H9 (cell line): ENCODE measurements around the gene GAP43. TPM values are rescaled to one million over a fixed set of nuclear protein-coding genes. Genes with fewer than 3 reads are reported as not detected.

Experiments used
- DNase-seq: peaks from one replicate; pipeline ENCODE4 v3.0.0-alpha.2; 2017
- H2AFZ ChIP-seq: one replicate; pipeline ENCODE4 v1.6.1; 2013; ENCODE audit warnings: mild to moderate bottlenecking, low read length, control low read depth, moderate library complexity
- H2AK5ac ChIP-seq: 2 replicates; pipeline ENCODE4 v1.6.1; 2013; ENCODE audit warnings: low read length, control low read depth, mixed read lengths; ENCODE audit not compliant: insufficient read length
- H2BK120ac ChIP-seq: one replicate; pipeline ENCODE4 v1.6.1; 2013; ENCODE audit warnings: low read depth, mild to moderate bottlenecking, low read length, control low read depth, inconsistent platforms; ENCODE audit not compliant: poor library complexity, severe bottlenecking
- H2BK12ac ChIP-seq: 2 replicates; pipeline ENCODE4 v1.6.1; 2013; ENCODE audit warnings: low read length, control low read depth, mixed read lengths, low read depth; ENCODE audit not compliant: insufficient read length
- H2BK15ac ChIP-seq: 2 replicates; pipeline ENCODE4 v1.6.1; 2013; ENCODE audit warnings: low read depth, low read length, control low read depth
- H2BK20ac ChIP-seq: one replicate; pipeline ENCODE4 v1.6.1; 2013; ENCODE audit warnings: low read depth, mild to moderate bottlenecking, low read length, control low read depth, inconsistent platforms; ENCODE audit not compliant: poor library complexity, severe bottlenecking
- H2BK5ac ChIP-seq: 2 replicates; pipeline ENCODE4 v1.6.1; 2013; ENCODE audit warnings: low read length, control low read depth, mixed read lengths; ENCODE audit not compliant: insufficient read length
- H3K14ac ChIP-seq: 2 replicates; pipeline ENCODE4 v1.6.1; 2013; ENCODE audit warnings: low read length, control low read depth; ENCODE audit not compliant: insufficient read depth
- H3K18ac ChIP-seq: 2 replicates; pipeline ENCODE4 v1.6.1; 2013; ENCODE audit warnings: low read depth, mild to moderate bottlenecking, mixed read lengths, low read length, control low read depth; ENCODE audit not compliant: insufficient read length
- H3K23ac ChIP-seq: 2 replicates; pipeline ENCODE4 v1.6.1; 2013; ENCODE audit warnings: low read length, control low read depth, mixed read lengths, low read depth; ENCODE audit not compliant: insufficient read length
- H3K23me2 ChIP-seq: 2 replicates; pipeline ENCODE4 v1.6.1; 2013; ENCODE audit warnings: low read depth, mild to moderate bottlenecking, mixed read lengths, low read length, control low read depth; ENCODE audit not compliant: insufficient read length, poor library complexity, severe bottlenecking
- H3K27ac ChIP-seq: 2 replicates; pipeline ENCODE4 v1.5.1; 2013; ENCODE audit warnings: low read length, control low read depth, mixed read lengths, low read depth; ENCODE audit not compliant: insufficient read length
- H3K27me3 ChIP-seq: 2 replicates; pipeline ENCODE4 v1.6.1; 2013; ENCODE audit warnings: low read length, control low read depth, inconsistent platforms; ENCODE audit not compliant: insufficient read depth
- H3K4ac ChIP-seq: 2 replicates; pipeline ENCODE4 v1.6.1; 2013; ENCODE audit warnings: low read depth, mild to moderate bottlenecking, control low read depth, inconsistent platforms, low read length, moderate library complexity
- H3K4me1 ChIP-seq: 2 replicates; pipeline ENCODE4 v1.6.1; 2013; ENCODE audit warnings: low read length, control low read depth, inconsistent platforms; ENCODE audit not compliant: insufficient read depth
- H3K4me2 ChIP-seq: 2 replicates; pipeline ENCODE4 v1.6.1; 2013; ENCODE audit warnings: low read length, control low read depth, mixed read lengths; ENCODE audit not compliant: insufficient read length, insufficient read depth
- H3K56ac ChIP-seq: 2 replicates; pipeline ENCODE4 v1.6.1; 2013; ENCODE audit warnings: low read depth, mild to moderate bottlenecking, mixed read lengths, low read length, control low read depth; ENCODE audit not compliant: insufficient read length
- H3K79me1 ChIP-seq: 2 replicates; pipeline ENCODE4 v1.6.1; 2013; ENCODE audit warnings: low read depth, mild to moderate bottlenecking, moderate library complexity, low read length, control low read depth, inconsistent platforms; ENCODE audit not compliant: insufficient read depth, poor library complexity, severe bottlenecking
- H3K79me2 ChIP-seq: 2 replicates; pipeline ENCODE4 v1.6.1; 2013; ENCODE audit warnings: low read length, control low read depth, inconsistent platforms; ENCODE audit not compliant: insufficient read depth
- H3K9ac ChIP-seq: 2 replicates; pipeline ENCODE4 v1.6.1; 2013; ENCODE audit warnings: low read length, control low read depth, mixed read lengths; ENCODE audit not compliant: insufficient read length; ENCODE audit errors: extremely low read depth
- H3K9me3 ChIP-seq: one replicate; pipeline ENCODE4 v1.6.1; 2013; ENCODE audit warnings: low read depth, low read length, inconsistent platforms; ENCODE audit not compliant: control insufficient read depth
- H3T11ph ChIP-seq: one replicate; pipeline ENCODE4 v1.6.1; 2013; ENCODE audit warnings: mild to moderate bottlenecking, low read length, control low read depth, inconsistent platforms
- H4K20me1 ChIP-seq: one replicate; pipeline ENCODE4 v1.6.1; 2013; ENCODE audit not compliant: control insufficient read depth, insufficient read length, insufficient read depth
- H4K5ac ChIP-seq: 2 replicates; pipeline ENCODE4 v1.6.1; 2013; ENCODE audit warnings: low read depth, mild to moderate bottlenecking, mixed read lengths, low read length, control low read depth; ENCODE audit not compliant: insufficient read length
- H4K8ac ChIP-seq: replicated peaks from 2 replicates; pipeline ENCODE4 v1.6.1; 2013; ENCODE audit warnings: low read length, control low read depth, mixed read lengths, low read depth; ENCODE audit not compliant: insufficient read length
- H4K91ac ChIP-seq: 2 replicates; pipeline ENCODE4 v1.6.1; 2013; ENCODE audit warnings: low read depth, mild to moderate bottlenecking, moderate library complexity, mixed read lengths, low read length, control low read depth; ENCODE audit not compliant: insufficient read length
- H3K27ac Mint-ChIP-seq, 3 experiments: 2 replicates in 2 of 3; 3 replicates in 1 of 3; pipeline ENCODE4 v1.8.0; 2020 to 2021; ENCODE audit warnings: mixed read lengths in 3 of 3, mild to moderate bottlenecking in 1 of 3, moderate library complexity in 1 of 3
- H3K27me3 Mint-ChIP-seq: 2 replicates; pipeline ENCODE4 v1.8.0; 2021; ENCODE audit warnings: low read depth, mild to moderate bottlenecking, moderate library complexity, mixed read lengths
- H3K36me3 Mint-ChIP-seq, 3 experiments: 2 replicates in 2 of 3; 3 replicates in 1 of 3; pipeline ENCODE4 v1.8.0; 2020 to 2021; ENCODE audit warnings: low read depth in 3 of 3, mixed read lengths in 3 of 3; ENCODE audit not compliant: insufficient read depth in 1 of 3
- H3K4me1 Mint-ChIP-seq, 2 experiments: 2 replicates each; pipeline ENCODE4 v1.8.0; 2020; ENCODE audit warnings: mixed read lengths in 2 of 2
- H3K4me3 Mint-ChIP-seq, 2 experiments: 2 replicates in 1 of 2; 3 replicates in 1 of 2; pipeline ENCODE4 v1.8.0; 2020 to 2021; ENCODE audit warnings: mild to moderate bottlenecking in 2 of 2, mixed read lengths in 2 of 2, moderate library complexity in 1 of 2
- H3K9me3 Mint-ChIP-seq, 2 experiments: 2 replicates in 1 of 2; 3 replicates in 1 of 2; pipeline ENCODE4 v1.8.0; 2020; ENCODE audit warnings: mild to moderate bottlenecking in 2 of 2, mixed read lengths in 2 of 2, moderate library complexity in 1 of 2
- CTCF ChIP-seq: fragments of 200-600 bp; sonication (generic); conservative IDR thresholded peaks from 3 replicates; pipeline ENCODE4 v1.8.0; 2021; ENCODE audit warnings: antibody characterized with exemption, mild to moderate bottlenecking
- WGBS: extraction: QIAGEN DNeasy Blood & Tissue Kit; methylation state at CpG from one replicate; pipeline ENCODE4 v1.1.7; 2013; ENCODE audit warnings: missing lambda C conversion rate, low lambda C conversion rate, mixed read lengths; ENCODE audit not compliant: insufficient read length; ENCODE audit errors: extremely low coverage; 5-methylcytosine and 5-hydroxymethylcytosine counted together
- total RNA-seq: library from RNA; stranded (reverse); gene quantifications from 2 replicates; pipeline ENCODE4 v1.2.1, GENCODE V29; 2021

The GAP43 gene
- total RNA-seq, 1 experiment from 2014 or later = 12.8 TPM

GRCh38 chr3:115652738-115653137, 29.4 kb downstream of the GAP43 start:
- no CpG with 5 or more reads among the region's 2 CpGs for WGBS

More at GRCh38 chr3:115652738-115653137, 29.4 kb downstream of the GAP43 start:
- peaks cover 8% of the 10 kb centered on the region in 2 experiments for H3K4me1 Mint-ChIP-seq
- Histone ChIP-seq H4K91ac (no peak overlapping the region), H2BK15ac (no peak overlapping the region), H2AFZ (no peak overlapping the region), H4K5ac (no peak overlapping the region), H4K20me1 (no peaks in the 10 kb centered on the region), H3K79me1 (no peaks in the 10 kb centered on the region), H3K9me3 (no peaks in the 10 kb centered on the region), H3K23me2 (no peaks in the 10 kb centered on the region), H3K27ac (no peak overlapping the region), H4K8ac (no peak overlapping the region), H3K14ac (no peak overlapping the region), H3K9ac (no peak overlapping the region), H2BK120ac (no peak overlapping the region), H3K56ac (no peak overlapping the region), H3K18ac (no peak overlapping the region), H2AK5ac (no peak overlapping the region), H3K4ac (no peak overlapping the region), H3K23ac (no peak overlapping the region), H3K79me2 (no peaks in the 10 kb centered on the region), H2BK20ac (no peak overlapping the region), H3K27me3 (no peaks in the 10 kb centered on the region), H3K4me2 (no peak overlapping the region), H2BK12ac (no peak overlapping the region), H3T11ph (no peak overlapping the region), H2BK5ac (no peak overlapping the region), H3K4me1 (peaks cover 2% of the 10 kb centered on the region; the same call in 1 of the 2 replicates)
- DNase-seq = no peak
- H3K4me3 Mint-ChIP-seq = no peak overlapping the region
- H3K27ac Mint-ChIP-seq = no peak overlapping the region
- no peak for TF ChIP-seq CTCF
- no peaks in the 10 kb centered on the region for H3K36me3 Mint-ChIP-seq
- H3K27me3 Mint-ChIP-seq = no peaks in the 10 kb centered on the region
- H3K9me3 Mint-ChIP-seq = no peaks in the 10 kb centered on the region
